ENCODE measurements around the gene OR5M11.
"Not testable (repeated sequence)": the region's sequence is repeated elsewhere in the genome, so short reads cannot be mapped to it uniquely, and the experiment has no call there.

OR5M11 gene

DNA sequence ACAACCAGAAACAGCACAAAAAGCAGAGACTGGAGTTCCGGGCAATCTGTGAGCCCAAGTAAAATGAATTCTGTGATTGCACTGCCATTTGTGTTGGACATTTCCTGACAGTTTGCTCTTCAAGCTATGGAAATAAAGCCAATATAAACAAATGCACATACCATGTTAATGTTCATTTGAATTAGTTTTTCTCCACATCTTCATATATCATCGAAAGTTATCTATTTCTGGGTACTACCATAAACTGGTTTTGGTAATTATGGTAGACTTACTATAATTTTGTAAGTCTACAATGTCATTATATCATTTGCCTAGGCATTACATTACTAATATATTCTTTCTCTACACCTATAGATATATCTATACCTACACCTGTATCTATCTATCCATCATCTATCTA, at the start of gene OR5M11:
Gene OR5M11, minus strand, starts transcription at position 101 of the 400 bp plus-strand sequence. Its CDS starts 0 bp downstream, at position 101.
- DNase-seq (ENCODE audit: low read depth, low spot score) = no peak

DNA sequence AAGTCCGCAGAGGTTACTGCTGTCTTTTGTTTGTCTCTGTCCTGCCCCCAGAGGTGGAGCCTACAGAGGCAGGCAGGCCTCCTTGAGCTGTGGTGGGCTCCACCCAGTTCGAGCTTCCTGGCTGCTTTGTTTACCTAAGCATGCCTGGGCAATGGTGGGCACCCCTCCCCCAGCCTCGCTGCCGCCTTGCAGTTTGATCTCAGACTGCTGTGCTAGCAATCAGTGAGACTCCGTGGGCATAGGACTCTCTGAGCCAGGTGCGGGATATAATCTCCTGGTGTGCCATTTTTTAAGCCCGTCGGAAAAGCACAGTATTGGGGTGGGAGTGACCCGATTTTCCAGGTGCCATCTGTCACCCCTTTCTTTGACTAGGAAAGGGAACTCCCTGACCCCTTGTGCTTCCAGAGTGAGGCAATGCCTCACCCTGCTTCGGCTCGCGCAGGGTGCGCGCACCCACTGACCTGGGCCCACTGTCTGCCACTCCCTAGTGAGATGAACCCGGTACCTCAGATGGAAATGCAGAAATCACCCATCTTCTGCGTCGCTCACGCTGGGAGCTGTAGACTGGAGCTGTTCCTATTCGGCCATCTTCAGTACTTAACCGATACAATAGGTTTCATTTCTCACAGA, 49.1 kb upstream of the OR5M11 start:
- not testable (repeated sequence) for DNase-seq (ENCODE audit: low read depth, low spot score)

DNA sequence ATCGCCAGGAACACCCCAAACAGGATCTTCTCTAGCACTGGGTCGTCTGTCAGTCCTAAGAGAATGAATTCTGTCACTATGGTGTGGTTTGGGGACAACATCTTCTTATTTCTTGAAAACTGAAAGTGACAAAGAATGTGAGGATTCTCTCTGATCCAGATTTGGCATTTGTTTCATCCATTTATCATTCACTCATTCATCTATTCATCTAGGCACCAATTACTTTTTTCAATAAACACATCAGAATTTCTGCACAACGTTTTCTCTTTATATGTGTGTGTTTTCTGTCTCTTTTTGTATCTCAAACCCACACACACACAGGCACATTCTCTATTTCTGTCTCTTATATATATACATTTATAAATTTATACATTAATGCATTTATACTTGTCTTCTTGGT, 34.6 kb upstream of the OR5M11 start, which contains the start of gene OR5M10:
Gene OR5M10, minus strand, starts transcription at position 101 of the 400 bp plus-strand sequence. Its CDS starts 0 bp downstream, at position 101.
- no peak for DNase-seq (ENCODE audit: low read depth, low spot score)

DNA sequence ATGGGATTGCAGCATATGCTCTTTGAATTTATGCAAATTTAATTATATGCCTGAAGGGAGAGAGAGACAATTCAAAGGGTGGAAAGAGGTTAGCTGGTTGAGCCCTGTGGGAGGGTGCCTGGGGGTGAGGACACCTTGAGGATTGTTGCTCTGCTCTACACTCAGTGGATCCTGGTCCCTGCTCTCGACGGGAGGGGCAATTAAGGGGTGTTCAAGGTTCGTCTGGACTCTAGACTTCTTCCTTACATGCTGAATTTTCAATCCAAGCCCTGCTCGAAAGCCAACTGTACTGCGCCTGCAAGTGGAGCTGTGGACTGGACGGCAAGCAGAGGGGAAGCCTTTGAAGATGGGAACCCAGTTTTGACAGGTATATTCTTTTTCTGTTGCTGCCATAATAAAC, 15.5 kb upstream of the OR5M11 start:
- DNase-seq (ENCODE audit: low read depth, low spot score) = no peak

DNA sequence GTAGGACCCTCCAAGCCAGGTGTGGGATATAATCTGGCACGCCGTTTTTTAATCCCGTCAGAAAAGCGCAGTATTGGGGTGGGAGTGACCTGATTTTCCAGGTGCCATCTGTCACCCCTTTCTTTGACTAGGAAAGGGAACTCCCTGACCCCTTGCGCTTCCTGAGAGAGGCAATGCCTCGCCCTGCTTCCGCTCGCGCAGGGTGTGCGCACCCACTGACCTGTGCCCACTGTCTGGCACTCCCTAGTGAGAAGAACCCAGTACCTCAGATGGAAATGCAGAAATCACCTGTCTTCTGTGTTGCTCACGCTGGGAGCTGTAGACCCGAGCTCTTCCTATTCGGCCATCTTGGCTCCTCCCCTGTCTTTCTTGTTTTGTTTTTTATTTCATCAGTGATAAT, 11.6 kb upstream of the OR5M11 start:
- DNase-seq (ENCODE audit: low read depth, low spot score) = not testable (repeated sequence)

DNA sequence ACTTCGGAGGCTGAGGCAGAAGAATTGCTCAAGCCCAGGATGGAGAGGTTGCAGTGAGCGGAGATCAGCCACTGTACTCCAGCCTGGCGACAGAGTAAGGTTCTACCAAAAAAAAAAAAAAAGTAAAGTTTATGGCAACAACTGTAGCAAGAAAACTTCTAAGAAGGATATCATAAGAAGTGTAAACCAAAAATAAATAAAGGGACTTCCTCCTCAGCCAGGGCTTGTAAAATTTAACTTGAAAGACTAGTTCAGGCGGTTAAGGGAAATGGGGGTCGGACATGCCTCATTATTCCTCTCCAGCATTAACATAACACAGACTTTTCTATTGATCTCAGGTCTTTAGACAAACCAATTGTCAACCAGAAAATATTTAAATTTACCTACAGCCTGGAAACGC, 2.5 kb upstream of the OR5M11 start:
- no peak for DNase-seq (ENCODE audit: low read depth, low spot score)

DNA sequence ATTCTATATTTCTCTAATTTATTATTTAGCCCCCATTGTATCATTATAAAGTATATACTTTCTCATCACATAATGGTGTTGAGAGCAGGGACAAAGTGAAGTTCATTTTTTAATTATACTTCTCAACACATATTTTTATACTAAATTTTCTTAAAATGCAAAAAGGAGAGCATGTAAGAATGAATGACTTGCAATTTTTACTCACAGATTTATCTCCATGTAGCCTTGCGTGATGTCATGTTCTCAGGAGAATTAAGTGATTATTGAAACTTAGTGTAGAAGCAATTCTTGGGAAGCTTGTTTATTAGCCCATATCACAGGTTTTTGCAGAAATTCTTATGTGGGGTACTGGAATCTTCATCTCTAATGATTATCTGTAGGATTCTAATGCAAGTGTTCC, 682 bp upstream of the OR5M11 start:
- DNase-seq (ENCODE audit: low read depth, low spot score) = no peak

DNA sequence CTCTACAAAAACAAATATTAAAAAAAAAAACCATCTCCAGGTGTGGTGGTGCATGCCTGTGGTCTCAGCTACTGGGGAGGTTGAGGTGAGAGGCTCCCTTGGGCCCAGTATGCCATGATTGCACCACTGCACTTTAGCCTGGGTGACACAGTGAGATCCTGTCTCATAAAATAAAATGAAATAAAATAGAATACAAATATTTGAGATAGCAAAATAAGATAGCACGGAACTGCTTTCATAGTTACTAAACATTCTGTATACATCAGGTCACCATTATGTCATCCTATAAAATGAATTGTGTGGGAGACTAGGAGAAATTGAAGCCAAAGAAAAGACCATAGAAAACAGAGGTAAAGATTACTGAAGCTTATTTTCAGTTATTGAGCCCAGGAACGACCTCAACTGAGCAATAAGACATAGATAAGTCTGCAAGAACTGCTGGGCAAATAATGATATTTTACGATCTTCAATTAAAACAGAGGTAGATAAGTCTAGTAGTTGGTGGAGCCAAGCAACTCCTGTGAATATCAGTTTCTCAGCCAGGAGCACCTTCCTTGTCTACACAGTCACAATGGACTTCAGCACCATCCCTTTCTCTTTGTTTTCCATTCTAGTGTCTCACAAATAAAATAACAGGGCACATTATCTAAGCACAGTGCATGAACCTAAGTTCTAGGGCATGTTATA, 9.9 kb downstream of the OR5M11 start:
- no peak for DNase-seq (ENCODE audit: low read depth, low spot score)

DNA sequence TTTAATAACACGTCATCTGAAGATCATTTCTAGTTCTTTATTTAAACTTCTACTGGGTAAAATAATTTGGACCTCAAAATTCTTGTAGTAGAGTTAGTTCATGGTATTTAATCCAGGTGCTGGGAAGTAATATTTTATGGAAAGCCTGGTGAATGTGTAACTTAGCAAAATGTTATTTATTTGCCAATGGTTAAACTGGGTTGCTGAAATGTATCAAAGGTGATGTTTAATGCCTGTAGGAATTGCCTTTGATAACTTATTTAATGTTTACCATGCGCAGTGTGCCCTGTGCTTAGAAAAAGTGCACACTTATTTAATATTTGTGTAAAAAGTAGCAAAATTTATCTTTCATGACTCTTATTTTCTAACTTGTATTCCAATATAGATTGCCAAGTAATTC, 11.2 kb downstream of the OR5M11 start:
- DNase-seq (ENCODE audit: low read depth, low spot score) = no peak

DNA sequence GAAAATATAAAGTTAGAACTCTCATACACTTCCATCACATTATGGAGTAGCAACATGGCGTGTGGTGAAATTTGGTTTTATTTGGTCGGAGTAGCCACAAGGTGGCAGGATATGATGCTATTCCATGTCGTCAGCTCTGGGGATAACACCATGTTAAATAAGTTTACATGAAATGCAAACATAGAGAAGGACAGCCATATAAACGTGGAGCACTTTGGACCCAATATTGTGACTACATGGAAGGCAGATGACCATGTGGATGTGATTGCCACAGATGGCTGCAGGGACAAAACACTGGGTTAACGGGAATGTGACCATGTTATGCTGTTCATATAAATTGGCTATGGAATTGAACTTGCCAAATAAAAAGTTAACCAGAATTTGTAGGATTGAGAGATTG, 21.0 kb downstream of the OR5M11 start:
- DNase-seq (ENCODE audit: low read depth, low spot score) = no peak

DNA sequence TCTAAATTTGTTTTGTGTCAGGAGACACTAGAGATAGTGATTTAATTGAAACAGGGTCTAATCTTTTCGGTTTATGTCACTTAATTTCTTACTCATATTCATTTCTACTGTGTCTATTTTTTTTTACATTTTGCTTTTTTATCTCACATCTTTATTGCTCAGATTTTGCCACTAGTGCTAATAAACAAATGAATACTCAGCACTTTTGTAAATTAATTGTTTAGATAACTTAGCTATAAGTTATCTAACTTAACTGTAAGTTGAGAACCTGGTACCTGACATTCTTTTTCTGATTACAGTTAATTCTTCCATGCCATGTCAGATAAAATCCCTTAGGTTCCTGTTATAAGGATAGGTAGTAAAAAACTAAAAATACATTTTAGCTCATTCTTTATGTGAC, 29.8 kb downstream of the OR5M11 start:
- no peak for DNase-seq (ENCODE audit: low read depth, low spot score)

DNA sequence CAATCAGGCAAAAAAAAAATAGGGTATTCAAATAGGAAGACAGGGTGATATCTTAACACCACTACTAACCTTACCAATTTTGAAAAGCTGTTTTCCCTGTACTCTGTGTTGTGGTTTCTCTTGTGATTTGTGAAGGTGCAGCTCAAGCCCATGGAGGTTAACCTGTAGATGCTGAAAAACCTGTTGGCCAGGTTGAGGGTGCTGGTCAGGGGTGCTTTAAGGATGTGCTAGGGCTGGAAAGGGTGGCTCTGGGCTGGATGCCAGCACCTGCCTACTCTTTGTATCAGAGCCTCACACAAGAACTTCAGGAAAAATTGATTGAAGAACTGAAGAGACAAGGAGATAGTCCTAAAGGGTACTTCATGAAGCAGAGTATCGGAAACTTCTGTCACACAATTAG, 33.6 kb downstream of the OR5M11 start:
- DNase-seq (ENCODE audit: low read depth, low spot score) = no peak

DNA sequence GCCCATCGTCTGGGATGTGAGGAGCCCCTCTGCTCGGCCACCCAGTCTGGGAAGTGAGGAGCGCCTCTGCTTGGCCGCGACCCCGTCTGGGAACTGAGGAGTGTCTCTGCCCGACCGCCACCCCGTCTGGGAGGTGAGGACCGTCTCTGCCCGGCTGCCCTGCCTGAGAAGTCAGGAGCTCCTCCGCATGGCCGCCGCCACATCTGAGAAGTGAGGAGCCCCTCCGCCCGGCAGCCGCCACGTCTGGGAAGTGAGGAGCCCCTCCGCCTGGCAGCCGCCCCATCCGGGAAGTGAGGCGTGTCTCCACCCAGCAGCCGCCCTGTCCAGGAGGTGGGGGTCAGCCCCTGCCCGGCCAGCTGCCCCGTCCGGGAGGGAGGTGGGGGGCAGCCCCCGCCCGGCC, 46.0 kb downstream of the OR5M11 start:
- no peak for DNase-seq (ENCODE audit: low read depth, low spot score)

DNA sequence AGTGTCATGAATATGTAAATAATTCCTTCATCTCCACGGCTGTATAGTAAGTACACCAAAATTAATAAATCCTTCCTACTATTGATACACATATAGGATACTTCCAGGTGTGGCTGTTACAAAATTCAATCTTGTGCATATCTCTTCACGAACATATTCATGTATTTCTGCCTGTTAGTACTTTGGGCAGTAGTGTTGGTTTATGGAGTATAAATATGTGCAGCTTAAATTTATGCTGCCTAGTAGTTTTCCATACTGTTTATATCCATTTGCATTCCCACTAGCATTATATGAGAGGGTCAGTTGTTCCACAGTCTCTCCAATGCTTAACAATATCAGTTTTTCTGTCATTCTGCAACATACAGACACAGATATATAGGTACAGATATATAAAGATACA, 47.9 kb downstream of the OR5M11 start:
- DNase-seq (ENCODE audit: low read depth, low spot score) = no peak
